Measurements from ENCODE around the gene RSPH6A. TPM values are rescaled to one million over a fixed set of nuclear protein-coding genes. Genes with fewer than 3 reads are reported as not detected.

Gene RSPH6A
- polyA plus RNA-seq, 1 of the 3 experiments (the other 2 are of a cell fraction): 0.02 TPM

- Histone ChIP-seq H4K20me1 (ENCODE audit: insufficient read depth) (no peaks in the 10 kb centered on the region), H3K9me2 (no peaks in the 10 kb centered on the region), H3K9ac (peak overlapping the region; percentile 36; the same call in 1 of the 2 replicates), H3K27ac (ENCODE audit: low read depth in 2 of 2, low read length in 1 of 2) (peak overlapping the region in 1 of 2 experiments; percentile 67; a peak in 2 of 4 replicates), H3K9me3 (no peaks in the 10 kb centered on the region), H2AFZ (ENCODE audit: low read depth) (peak overlapping the region; percentile 60; the same call in 1 of the 2 replicates), H3K4me1 (ENCODE audit: control insufficient read depth in 1 of 2, insufficient read depth in 2 of 2, low read depth in 1 of 2, low read length in 1 of 2) (peaks cover 0 to 10% of the 10 kb centered on the region in 2 experiments; a peak in 3 of 4 replicates), H3K79me2 (ENCODE audit: insufficient read depth) (no peaks in the 10 kb centered on the region), H3K4me3 (ENCODE audit: low read depth in 2 of 2, low read length in 1 of 2) (peak overlapping the region in 1 of 2 experiments; percentile 4; a peak in 1 of 4 replicates), H3K4me2 (peak overlapping the region; percentile 72), H3F3A (replicated peaks; ENCODE audit: insufficient read depth) (peaks cover 3% of the 10 kb centered on the region), H3K27me3 (ENCODE audit: insufficient read depth) (no peaks in the 10 kb centered on the region), H3K36me3 (replicated peaks in 1 of 2; ENCODE audit: control insufficient read depth in 1 of 2, insufficient read depth in 2 of 2, low read length in 1 of 2) (peaks cover 2 to 6% of the 10 kb centered on the region in 2 experiments)
- ChIA-PET POLR2A (interaction anchor here (0.6 kb wide), 1 partner anchor 40 kb away, joined by 4 read pairs; no protein-coding TSS in a partner anchor), CTCF (interaction anchor here (1.3 to 2.9 kb wide), 3 partner anchors 11 to 73 kb away, joined by 4 to 14 read pairs (median 4); no protein-coding TSS in a partner anchor)
- WGBS (ENCODE audit: low lambda C conversion rate): 46% methylated on average over 7 of the region's 7 CpGs
- no peak for DNase-seq
- TF ChIP-seq MEF2A (IDR thresholded peaks at IDR 0.05; ENCODE audit: borderline replicate concordance, low read depth): peak; percentile 46; the same call in 1 of the 2 replicates
- TF ChIP-seq EP300 (IDR thresholded peaks at IDR 0.05; ENCODE audit: borderline replicate concordance in 1 of 2, low read depth in 1 of 2, low read length in 1 of 2): no peak
- TF ChIP-seq RXRA (IDR thresholded peaks at IDR 0.05; ENCODE audit: borderline replicate concordance, low read depth): peak; percentile 58; the same call in 1 of the 2 replicates
- peak; percentile 73; the same call in 1 of the 2 replicates for TF ChIP-seq FOSL2 (IDR thresholded peaks at IDR 0.05; ENCODE audit: borderline replicate concordance, low read depth)
- peak; percentile 56; the same call in 1 of the 2 replicates for TF ChIP-seq MAX (IDR thresholded peaks at IDR 0.05; ENCODE audit: low read depth)
- TF ChIP-seq TEAD4 (IDR thresholded peaks at IDR 0.05; ENCODE audit: borderline replicate concordance, insufficient read depth): no peak
- TF ChIP-seq PBX3 (IDR thresholded peaks at IDR 0.05): peak; percentile 58; the same call in 1 of the 2 replicates
- peak; percentile 83 for TF ChIP-seq TCF12 (IDR thresholded peaks at IDR 0.05)
- peak; percentile 70; the same call in 1 of the 2 replicates for TF ChIP-seq JUND (IDR thresholded peaks at IDR 0.05)
Measured at GRCh38 chr19:45809643-45810159, 5.4 kb downstream of the RSPH6A start.

GRCh38 chr19:45805719-45806118 is 9.4 kb downstream of the RSPH6A start:
- CTCF ChIA-PET: interaction anchor here (0.8 to 3.3 kb wide), 2 partner anchors 11 to 44 kb away, joined by 3 to 26 read pairs; no protein-coding TSS in a partner anchor
- H4K20me1 ChIP-seq (ENCODE audit: insufficient read depth): no peaks in the 10 kb centered on the region
- H3F3A ChIP-seq (replicated peaks; ENCODE audit: insufficient read depth): no peaks in the 10 kb centered on the region
- H3K4me2 ChIP-seq: no peak overlapping the region
- H3K9me2 ChIP-seq: no peaks in the 10 kb centered on the region
- H3K27me3 ChIP-seq (ENCODE audit: insufficient read depth): no peaks in the 10 kb centered on the region
- no peak for DNase-seq
- TF ChIP-seq NFIC (IDR thresholded peaks at IDR 0.05; ENCODE audit: borderline replicate concordance) (no peak), USF2 (IDR thresholded peaks at IDR 0.05; ENCODE audit: borderline replicate concordance, low read depth, low read length) (no peak), ELF1 (IDR thresholded peaks at IDR 0.05) (no peak), RAD21 (IDR thresholded peaks at IDR 0.05; ENCODE audit: low read length) (no peak), ZBTB33 (IDR thresholded peaks at IDR 0.05; ENCODE audit: borderline replicate concordance, low read depth) (no peak), MXI1 (IDR thresholded peaks at IDR 0.05; ENCODE audit: low read depth, low read length) (no peak), EP300 (IDR thresholded peaks at IDR 0.05; ENCODE audit: borderline replicate concordance in 1 of 2, low read depth in 1 of 2, low read length in 1 of 2) (no peak), CHD2 (IDR thresholded peaks at IDR 0.05; ENCODE audit: low read length, partially characterized antibody) (no peak), GABPA (IDR thresholded peaks at IDR 0.05; ENCODE audit: low read depth) (no peak), YY1 (IDR thresholded peaks at IDR 0.05; ENCODE audit: low read depth) (no peak), RFX5 (IDR thresholded peaks at IDR 0.05; ENCODE audit: low read length) (no peak), FOSL2 (IDR thresholded peaks at IDR 0.05; ENCODE audit: borderline replicate concordance, low read depth) (no peak), NRF1 (IDR thresholded peaks at IDR 0.05; ENCODE audit: low read depth, low read length) (no peak), FOXM1 (IDR thresholded peaks at IDR 0.05; ENCODE audit: low read depth) (no peak)
- no peak overlapping the region for H3K9ac ChIP-seq
- no peak overlapping the region for H3K4me3 ChIP-seq (ENCODE audit: low read depth in 2 of 2, low read length in 1 of 2)
- POLR2A ChIA-PET: interaction anchor here (2.1 kb wide), 1 partner anchor 11 kb away, joined by 6 read pairs; no protein-coding TSS in a partner anchor
- H2AFZ ChIP-seq (ENCODE audit: low read depth): no peak overlapping the region
- H3K4me1 ChIP-seq (ENCODE audit: control insufficient read depth in 1 of 2, insufficient read depth in 2 of 2, low read depth in 1 of 2, low read length in 1 of 2): peaks cover 0 to 10% of the 10 kb centered on the region in 2 experiments; a peak in 3 of 4 replicates
- no peaks in the 10 kb centered on the region for H3K9me3 ChIP-seq
- H3K27ac ChIP-seq (ENCODE audit: low read depth in 2 of 2, low read length in 1 of 2): no peak overlapping the region
- no peaks in the 10 kb centered on the region for H3K36me3 ChIP-seq (replicated peaks in 1 of 2; ENCODE audit: control insufficient read depth in 1 of 2, insufficient read depth in 2 of 2, low read length in 1 of 2)
- H3K79me2 ChIP-seq (ENCODE audit: insufficient read depth): no peaks in the 10 kb centered on the region
